Mesendoderm (in vitro differentiated cells): ENCODE data around the gene ADIPOR2.

Source experiments
- DNase-seq: peaks from one replicate; pipeline ENCODE4 v3.0.0; 2013
- H2AK5ac ChIP-seq: 2 replicates; pipeline ENCODE4 v1.6.1; 2013; ENCODE audit warnings: low read length, inconsistent platforms
- H2BK120ac ChIP-seq: 2 replicates; pipeline ENCODE4 v1.6.1; 2013; ENCODE audit warnings: low read depth, mild to moderate bottlenecking, low read length, moderate library complexity, mixed read lengths
- H2BK15ac ChIP-seq: replicated peaks from 2 replicates; pipeline ENCODE4 v1.6.1; 2013; ENCODE audit warnings: low read depth, mild to moderate bottlenecking, moderate library complexity
- H2BK5ac ChIP-seq: 2 replicates; pipeline ENCODE4 v1.6.1; 2013; ENCODE audit warnings: low read length, inconsistent platforms
- H3K18ac ChIP-seq: 2 replicates; pipeline ENCODE4 v1.6.1; 2013; ENCODE audit warnings: mild to moderate bottlenecking, low read length, mixed read lengths
- H3K23ac ChIP-seq: one replicate; pipeline ENCODE4 v1.6.1; 2013; ENCODE audit warnings: low read length
- H3K27ac ChIP-seq: 2 replicates; pipeline ENCODE4 v1.5.1; 2013; ENCODE audit warnings: low read depth, mild to moderate bottlenecking, inconsistent platforms, low read length, moderate library complexity
- H3K27me3 ChIP-seq: 2 replicates; pipeline ENCODE4 v1.6.1; 2013; ENCODE audit warnings: low read length, control low read depth, mild to moderate bottlenecking, inconsistent platforms; ENCODE audit not compliant: insufficient read depth, poor library complexity
- H3K36me3 ChIP-seq: 2 replicates; pipeline ENCODE4 v1.6.1; 2013; ENCODE audit warnings: low read length, inconsistent platforms; ENCODE audit not compliant: control insufficient read depth, insufficient read depth
- H3K4ac ChIP-seq: one replicate; pipeline ENCODE4 v1.6.1; 2013; ENCODE audit warnings: low read depth, mild to moderate bottlenecking, low read length, moderate library complexity
- H3K4me1 ChIP-seq: 2 replicates; pipeline ENCODE4 v1.6.1; 2013; ENCODE audit warnings: low read depth, low read length, inconsistent platforms; ENCODE audit not compliant: control insufficient read depth
- H3K4me2 ChIP-seq: 2 replicates; pipeline ENCODE4 v1.6.1; 2013; ENCODE audit warnings: low read length
- H3K4me3 ChIP-seq: 2 replicates; pipeline ENCODE4 v1.5.1; 2013; ENCODE audit warnings: mild to moderate bottlenecking, low read length
- H3K56ac ChIP-seq: one replicate; pipeline ENCODE4 v1.6.1; 2013; ENCODE audit warnings: low read length
- H3K79me1 ChIP-seq: 2 replicates; pipeline ENCODE4 v1.6.1; 2013; ENCODE audit warnings: low read length, inconsistent platforms
- H3K79me2 ChIP-seq: 2 replicates; pipeline ENCODE4 v1.6.1; 2013; ENCODE audit warnings: mild to moderate bottlenecking, low read length; ENCODE audit not compliant: control insufficient read depth, insufficient read depth
- H3K9ac ChIP-seq: 2 replicates; pipeline ENCODE4 v1.6.1; 2013; ENCODE audit warnings: low read length, inconsistent platforms
- H4K5ac ChIP-seq: one replicate; pipeline ENCODE4 v1.6.1; 2013; ENCODE audit warnings: low read length
- H4K8ac ChIP-seq: one replicate; pipeline ENCODE4 v1.6.1; 2013; ENCODE audit warnings: low read depth, mild to moderate bottlenecking, control low read depth, low read length, moderate library complexity
- WGBS: extraction: QIAGEN DNeasy Blood & Tissue Kit; methylation state at CpG from one replicate; pipeline ENCODE4 v1.1.7; 2013; ENCODE audit warnings: low lambda C conversion rate, missing lambda C conversion rate; ENCODE audit not compliant: insufficient coverage; ENCODE audit errors: extremely low coverage; 5-methylcytosine and 5-hydroxymethylcytosine counted together

The ADIPOR2 gene

GRCh38 chr12:1808036-1808797 lies 117.3 kb downstream of the ADIPOR2 start:
- H2AK5ac ChIP-seq, result no peak overlapping the region
- H3K9ac ChIP-seq, result no peak overlapping the region
- H2BK15ac ChIP-seq, result no peak overlapping the region
- no peak overlapping the region for H3K4me3 ChIP-seq
- H3K79me2 ChIP-seq, result no peaks in the 10 kb centered on the region
- whole genome bisulfite sequencing, result no CpG with 5 or more reads among the region's 19 CpGs
- no peak overlapping the region for H3K56ac ChIP-seq
- no peaks in the 10 kb centered on the region for H3K4me1 ChIP-seq
- H3K27me3 ChIP-seq, result no peaks in the 10 kb centered on the region
- no peak overlapping the region for H2BK5ac ChIP-seq
- H3K4ac ChIP-seq, result no peak overlapping the region
- DNase-seq, result no peak
- H3K23ac ChIP-seq, result no peak overlapping the region
- H3K18ac ChIP-seq, result no peak overlapping the region
- no peak overlapping the region for H3K4me2 ChIP-seq
- H3K27ac ChIP-seq, result no peak overlapping the region
- H4K8ac ChIP-seq, result no peak overlapping the region
- no peaks in the 10 kb centered on the region for H3K36me3 ChIP-seq
- H4K5ac ChIP-seq, result no peak overlapping the region
- no peak overlapping the region for H2BK120ac ChIP-seq
- no peaks in the 10 kb centered on the region for H3K79me1 ChIP-seq

- Histone ChIP-seq H2BK120ac (no peak overlapping the region), H3K4me3 (no peak overlapping the region), H3K4me2 (no peak overlapping the region), H4K8ac (no peak overlapping the region), H4K5ac (no peak overlapping the region), H2BK5ac (no peak overlapping the region), H2BK15ac (no peak overlapping the region), H2AK5ac (no peak overlapping the region), H3K4ac (no peak overlapping the region), H3K9ac (no peak overlapping the region), H3K79me2 (no peaks in the 10 kb centered on the region), H3K79me1 (no peaks in the 10 kb centered on the region), H3K4me1 (no peaks in the 10 kb centered on the region), H3K27ac (no peak overlapping the region), H3K27me3 (no peaks in the 10 kb centered on the region), H3K36me3 (no peaks in the 10 kb centered on the region), H3K56ac (no peak overlapping the region), H3K18ac (no peak overlapping the region), H3K23ac (no peak overlapping the region)
- no CpG with 5 or more reads among the region's 22 CpGs for WGBS
- DNase-seq, result no peak
These were observed 118.1 kb downstream of the ADIPOR2 start for GRCh38 chr12:1808798-1809480.

DNA sequence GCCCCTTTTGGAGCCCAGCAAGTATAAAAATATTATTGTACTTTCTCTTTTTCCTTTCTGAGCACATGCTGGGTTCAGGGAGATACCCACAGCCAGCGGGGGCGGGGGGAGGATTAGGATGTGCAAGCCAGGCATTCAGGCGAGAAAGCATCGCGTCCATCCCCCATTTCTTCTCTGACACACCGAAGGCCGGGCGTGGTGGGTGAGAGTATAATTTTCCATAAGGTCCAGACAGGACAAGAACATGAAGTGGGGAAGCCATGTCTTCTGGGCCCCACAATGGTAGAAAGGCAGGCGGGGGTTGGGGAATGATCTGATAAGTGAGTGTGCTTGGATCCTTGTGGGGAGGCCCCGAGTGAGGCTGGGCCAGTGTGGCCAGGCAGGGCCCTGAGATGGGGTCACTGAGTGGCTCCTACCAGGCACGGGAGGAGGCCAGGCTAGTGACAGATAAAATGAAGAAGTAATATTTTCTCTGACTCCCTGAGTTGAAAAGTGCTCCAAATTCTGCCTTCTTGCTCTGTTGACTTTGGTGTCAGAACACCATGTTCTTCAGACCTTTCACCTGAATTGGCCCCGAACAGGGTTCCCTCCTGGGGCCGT lies 118.8 kb downstream of the ADIPOR2 start:
- H3K56ac ChIP-seq, result no peak overlapping the region
- H3K36me3 ChIP-seq, result no peaks in the 10 kb centered on the region
- no peak overlapping the region for H2AK5ac ChIP-seq
- no peaks in the 10 kb centered on the region for H3K4me1 ChIP-seq
- H3K23ac ChIP-seq, result no peak overlapping the region
- H3K79me2 ChIP-seq, result no peaks in the 10 kb centered on the region
- H2BK5ac ChIP-seq, result no peak overlapping the region
- H3K4me2 ChIP-seq, result no peak overlapping the region
- no peaks in the 10 kb centered on the region for H3K79me1 ChIP-seq
- H3K27me3 ChIP-seq, result no peaks in the 10 kb centered on the region
- H4K5ac ChIP-seq, result no peak overlapping the region
- H3K18ac ChIP-seq, result no peak overlapping the region
- DNase-seq, result no peak
- no peak overlapping the region for H3K4ac ChIP-seq
- no peak overlapping the region for H4K8ac ChIP-seq
- no peak overlapping the region for H3K9ac ChIP-seq
- H3K4me3 ChIP-seq, result no peak overlapping the region
- H2BK15ac ChIP-seq, result no peak overlapping the region
- no CpG with 5 or more reads among the region's 13 CpGs for WGBS
- H3K27ac ChIP-seq, result no peak overlapping the region
- H2BK120ac ChIP-seq, result no peak overlapping the region

- no peak overlapping the region for H2AK5ac ChIP-seq
- no peaks in the 10 kb centered on the region for H3K36me3 ChIP-seq
- H3K4ac ChIP-seq, result no peak overlapping the region
- no peak overlapping the region for H2BK15ac ChIP-seq
- no peaks in the 10 kb centered on the region for H3K4me1 ChIP-seq
- H3K79me1 ChIP-seq, result no peaks in the 10 kb centered on the region
- DNase-seq, result no peak
- H3K4me2 ChIP-seq, result no peak overlapping the region
- H3K9ac ChIP-seq, result no peak overlapping the region
- no CpG with 5 or more reads among the region's 21 CpGs for WGBS
- no peak overlapping the region for H2BK5ac ChIP-seq
- H4K5ac ChIP-seq, result no peak overlapping the region
- H3K27me3 ChIP-seq, result no peaks in the 10 kb centered on the region
- no peak overlapping the region for H3K18ac ChIP-seq
- H2BK120ac ChIP-seq, result no peak overlapping the region
- H4K8ac ChIP-seq, result no peak overlapping the region
- H3K56ac ChIP-seq, result no peak overlapping the region
- no peak overlapping the region for H3K4me3 ChIP-seq
- H3K27ac ChIP-seq, result no peak overlapping the region
- no peaks in the 10 kb centered on the region for H3K79me2 ChIP-seq
- no peak overlapping the region for H3K23ac ChIP-seq
These were observed 119.5 kb downstream of the ADIPOR2 start for GRCh38 chr12:1810201-1810930.

- no peak overlapping the region for H3K9ac ChIP-seq
- H3K18ac ChIP-seq, result no peak overlapping the region
- H3K56ac ChIP-seq, result no peak overlapping the region
- H4K5ac ChIP-seq, result no peak overlapping the region
- WGBS, result no CpG with 5 or more reads among the region's 10 CpGs
- H3K4me3 ChIP-seq, result no peak overlapping the region
- H3K79me1 ChIP-seq, result no peaks in the 10 kb centered on the region
- H2BK15ac ChIP-seq, result no peak overlapping the region
- no peak overlapping the region for H4K8ac ChIP-seq
- H2AK5ac ChIP-seq, result no peak overlapping the region
- no peak overlapping the region for H3K4ac ChIP-seq
- DNase-seq, result no peak
- H3K79me2 ChIP-seq, result no peaks in the 10 kb centered on the region
- H3K27me3 ChIP-seq, result no peaks in the 10 kb centered on the region
- H3K27ac ChIP-seq, result no peak overlapping the region
- H2BK120ac ChIP-seq, result no peak overlapping the region
- H3K4me1 ChIP-seq, result no peaks in the 10 kb centered on the region
- no peak overlapping the region for H3K23ac ChIP-seq
- no peak overlapping the region for H3K4me2 ChIP-seq
- no peaks in the 10 kb centered on the region for H3K36me3 ChIP-seq
- no peak overlapping the region for H2BK5ac ChIP-seq
These were observed 120.0 kb downstream of the ADIPOR2 start for GRCh38 chr12:1810931-1811280.
